Measurements from ENCODE around the gene RAB3GAP2. TPM values are rescaled to one million over a fixed set of nuclear protein-coding genes. Genes with fewer than 3 reads are reported as not detected.
"Not testable (repeated sequence)": the region's sequence is repeated elsewhere in the genome, so short reads cannot be mapped to it uniquely, and the experiment has no call there.

Gene RAB3GAP2
- total RNA-seq, 2 experiments from 2014 or later = 50.6 to 67.3 TPM

- POLR2A ChIA-PET = not testable (repeated sequence)
These were observed 159.7 kb downstream of the RAB3GAP2 start for GRCh38 chr1:220112600-220112999.

GRCh38 chr1:220110473-220110872 lies 161.8 kb downstream of the RAB3GAP2 start:
- peaks cover 37% of the 10 kb centered on the region for H3K36me3 Mint-ChIP-seq (ENCODE audit: low read depth)
- intact Hi-C loops (cut with DNase I, micrococcal nuclease); H3K4me1 Mint-ChIP-seq; DNase-seq; CTCF ChIA-PET; H3K27ac Mint-ChIP-seq; H3K27me3 Mint-ChIP-seq; H3K9me3 Mint-ChIP-seq (ENCODE audit: low read depth); POLR2A ChIA-PET; H3K4me3 Mint-ChIP-seq; ATAC-seq: not testable (repeated sequence)

More at GRCh38 chr1:220112600-220112999, 159.7 kb downstream of the RAB3GAP2 start:
- H3K36me3 Mint-ChIP-seq (ENCODE audit: low read depth) = peaks cover 39% of the 10 kb centered on the region
- not testable (repeated sequence) for H3K27ac Mint-ChIP-seq; H3K27me3 Mint-ChIP-seq; ATAC-seq; H3K4me1 Mint-ChIP-seq; H3K9me3 Mint-ChIP-seq (ENCODE audit: low read depth); DNase-seq; H3K4me3 Mint-ChIP-seq
- intact Hi-C loops (cut with DNase I, micrococcal nuclease) = loop anchor here in 1 of 2 experiments (2.0 kb wide), 1 partner anchor 664 kb away; no protein-coding TSS in a partner anchor
- CTCF ChIA-PET = interaction anchor here (0.6 to 2.3 kb wide), 21 partner anchors 8 to 668 kb away, joined by 3 to 13 read pairs (median 4); no protein-coding TSS in a partner anchor

GRCh38 chr1:220099826-220100225 lies 172.4 kb downstream of the RAB3GAP2 start:
- peak overlapping the region; percentile 47 for H3K27ac Mint-ChIP-seq
- ChIA-PET POLR2A (interaction anchor here (0.7 kb wide), 1 partner anchor 122 kb away, joined by 4 read pairs; no protein-coding TSS in a partner anchor), CTCF (interaction anchor here (1.8 kb wide), 1 partner anchor 13 kb away, joined by 4 read pairs; no protein-coding TSS in a partner anchor)
- H3K4me1 Mint-ChIP-seq = peaks cover 16% of the 10 kb centered on the region
- intact Hi-C loops (cut with DNase I, micrococcal nuclease) = loop anchor here (5.0 to 10.0 kb wide), 2 partner anchors 108 to 175 kb away; partner anchors contain the start of gene RAB3GAP2 (in 1 of the 2)
- no peak overlapping the region for H3K4me3 Mint-ChIP-seq
- no peaks in the 10 kb centered on the region for H3K9me3 Mint-ChIP-seq (ENCODE audit: low read depth)
- DNase-seq = no peak
- no peaks in the 10 kb centered on the region for H3K27me3 Mint-ChIP-seq
- H3K36me3 Mint-ChIP-seq (ENCODE audit: low read depth) = peaks cover 33% of the 10 kb centered on the region
- no peak for ATAC-seq

Small RNAs within 50 kb of the gene (microRNA-seq; reads per million reads assigned to microRNA genes)
- not detected for gene MIR194-1 (ENCODE audit: borderline replicate concordance)
- gene MIR215 (ENCODE audit: borderline replicate concordance) = 1.1 reads per million
- 182 reads per million, percentile 70 among the genes with 10 or more reads in this experiment for gene MIR664A (ENCODE audit: borderline replicate concordance)

Other genes with a start within 250 kb of the RAB3GAP2 start
- 100 to 1,000 TPM; 229 to 301 TPM for gene EPRS1, start 225.9 kb downstream of the RAB3GAP2 start, total RNA-seq
- gene BPNT1, start 182.7 kb downstream of the RAB3GAP2 start, total RNA-seq = 10 to 100 TPM; 24.5 to 26.9 TPM
- gene IARS2, start 178.3 kb downstream of the RAB3GAP2 start, total RNA-seq = 10 to 100 TPM; 59.9 to 86.6 TPM

All from activated CD4-positive, alpha-beta T cell treated with anti-CD3 and anti-CD28 coated beads for 36 hours (primary cell).